HG03196 (cell line): Measurements from ENCODE around the gene DCAF6.

ENCODE experiments used
- ATAC-seq: cut with Tn5 transposase; IDR thresholded peaks from one replicate; pipeline ENCODE4 v1.9.1; 2021; ENCODE audit not compliant: unreplicated experiment

Gene DCAF6

DNA sequence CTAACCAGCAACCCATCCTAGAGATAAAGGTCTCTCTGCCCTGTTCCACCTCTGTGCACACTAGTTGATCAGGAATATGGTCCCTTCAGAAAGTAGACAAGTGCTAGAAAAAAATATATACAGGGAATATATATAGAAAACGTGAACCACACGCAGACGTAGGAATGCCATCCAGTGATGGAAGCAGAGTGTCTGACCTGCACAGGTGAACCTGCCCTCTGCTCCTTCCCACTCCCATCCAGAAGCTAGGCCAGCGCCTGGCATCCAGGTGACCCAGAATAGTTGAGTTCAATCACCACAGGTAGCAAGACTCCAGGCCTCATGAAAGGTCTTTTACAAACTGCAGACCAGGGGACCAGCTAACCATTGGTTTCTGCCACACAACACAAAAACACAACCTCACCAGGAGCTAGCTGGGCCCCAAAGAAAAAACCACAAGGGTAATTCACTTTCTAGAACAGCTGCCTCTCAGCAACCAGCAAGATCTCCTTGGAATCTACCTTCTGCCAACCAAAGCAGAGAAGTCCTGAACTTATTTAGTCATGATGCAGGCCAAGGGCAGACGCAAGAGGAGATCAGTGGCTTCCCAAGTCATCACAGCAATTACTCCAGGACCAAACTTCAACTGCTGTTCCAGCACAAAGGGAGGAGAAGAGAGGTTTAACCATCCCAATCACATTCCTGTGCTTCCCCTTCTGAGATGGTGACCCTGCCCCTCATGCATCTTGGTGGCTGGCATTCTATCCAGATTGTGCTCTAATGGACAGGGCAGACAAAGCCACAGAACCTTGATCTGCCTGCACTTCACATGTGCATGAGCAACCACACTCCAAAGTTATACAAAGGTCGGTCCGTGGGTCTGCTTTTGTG lies 147.2 kb downstream of the DCAF6 start:
- no peak for ATAC-seq

DNA sequence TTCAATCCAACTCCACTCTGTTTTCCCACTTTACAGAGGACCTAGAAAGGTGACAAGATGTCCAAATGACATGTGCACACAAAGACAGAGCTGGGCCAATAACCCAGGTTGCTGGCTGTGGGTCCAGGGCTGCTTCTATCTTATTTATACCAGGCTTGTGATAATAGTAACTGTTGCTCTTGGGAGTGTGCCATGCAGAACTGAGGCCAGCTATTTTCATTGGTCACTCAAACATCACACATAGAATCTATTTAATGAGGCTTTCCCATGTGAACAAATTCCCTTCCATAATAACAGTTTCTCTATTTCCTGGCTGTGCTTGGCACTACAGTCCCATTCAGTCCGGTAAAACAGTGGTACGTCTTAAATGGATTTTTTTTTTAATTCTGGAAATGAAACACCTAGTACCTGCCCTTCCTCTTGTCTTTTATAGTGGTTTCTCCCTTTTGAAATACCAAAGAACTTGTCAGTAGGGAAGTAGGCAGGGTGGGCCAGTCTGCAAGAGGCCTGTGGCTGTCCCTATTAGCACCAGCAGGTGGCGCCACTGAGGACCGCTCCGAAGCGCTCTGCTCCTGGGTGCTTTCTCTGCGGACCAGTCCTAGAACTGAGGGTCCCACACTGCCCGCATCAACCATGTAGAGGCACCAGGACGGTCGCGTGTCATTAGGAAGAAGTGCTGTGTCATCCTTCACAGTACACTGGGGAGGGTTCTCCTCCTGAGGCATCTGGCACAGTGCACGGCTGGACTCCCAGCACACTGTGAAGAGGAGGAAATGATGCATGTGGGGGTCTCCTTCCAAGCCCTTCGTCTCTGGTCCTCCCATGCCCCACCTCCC lies 148.1 kb downstream of the DCAF6 start:
- ATAC-seq: peak; percentile 41

DNA sequence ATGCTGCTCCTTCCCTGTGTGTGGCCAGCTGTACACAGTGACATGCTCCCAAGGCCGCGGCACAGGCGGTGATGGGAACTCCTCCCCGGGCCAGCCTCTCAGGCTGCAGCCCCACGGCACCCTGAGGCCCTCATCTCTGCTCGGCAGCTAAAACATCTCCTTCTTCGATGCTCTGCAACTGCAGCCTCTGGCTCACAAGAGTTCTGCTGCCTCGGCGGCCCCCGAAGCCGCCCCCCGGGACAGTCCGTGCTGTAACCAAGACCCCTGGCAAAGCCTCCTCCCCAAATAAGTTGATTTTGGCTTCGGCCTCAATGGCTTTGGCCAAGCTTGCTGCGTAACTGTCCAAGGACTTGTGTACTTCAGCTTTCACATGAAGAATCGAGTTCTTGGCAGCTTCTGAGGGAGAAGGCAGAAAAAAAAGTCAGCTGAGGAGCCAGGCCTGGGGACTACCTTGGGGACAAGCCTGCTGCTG lies 149.0 kb downstream of the DCAF6 start:
- ATAC-seq: no peak

DNA sequence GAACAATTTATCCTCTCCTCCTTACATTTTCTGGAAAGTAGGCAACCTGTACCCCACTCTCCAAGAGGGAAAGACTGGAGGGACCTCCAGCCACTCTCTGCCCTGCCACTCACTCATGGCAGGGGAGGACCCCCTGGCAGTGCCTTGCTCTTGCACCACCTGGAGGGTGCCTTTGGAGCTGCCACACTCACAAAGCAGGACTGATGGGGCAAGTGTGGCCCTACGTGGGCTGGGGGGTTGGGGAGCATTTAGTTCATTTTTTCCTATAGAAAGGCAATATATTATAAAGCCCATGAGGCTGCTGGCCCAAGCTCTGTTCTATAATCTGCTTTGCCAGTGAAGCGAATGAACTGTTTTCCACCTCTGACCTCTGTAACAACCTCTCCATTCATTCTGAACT lies 150.0 kb downstream of the DCAF6 start:
- no peak for ATAC-seq

DNA sequence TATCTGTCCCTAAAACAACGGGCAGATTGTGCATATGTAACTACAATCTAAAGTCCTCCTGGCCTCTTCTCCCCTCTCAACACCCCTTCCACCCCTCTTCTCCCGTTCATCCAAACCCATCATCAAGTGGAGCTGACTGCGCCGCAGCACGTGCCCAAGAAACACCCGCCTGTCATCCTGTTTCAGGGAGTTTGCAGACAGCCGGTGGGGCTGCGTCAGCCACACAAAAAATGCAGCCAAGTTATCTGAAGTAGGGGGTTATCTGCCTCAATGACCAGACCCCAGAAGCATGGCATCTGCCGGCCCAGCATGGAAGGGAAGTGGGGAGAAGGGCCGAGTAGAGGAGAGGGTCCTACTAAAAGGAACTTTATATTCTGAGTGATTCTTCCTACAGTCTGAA lies 151.2 kb downstream of the DCAF6 start:
- no peak for ATAC-seq

DNA sequence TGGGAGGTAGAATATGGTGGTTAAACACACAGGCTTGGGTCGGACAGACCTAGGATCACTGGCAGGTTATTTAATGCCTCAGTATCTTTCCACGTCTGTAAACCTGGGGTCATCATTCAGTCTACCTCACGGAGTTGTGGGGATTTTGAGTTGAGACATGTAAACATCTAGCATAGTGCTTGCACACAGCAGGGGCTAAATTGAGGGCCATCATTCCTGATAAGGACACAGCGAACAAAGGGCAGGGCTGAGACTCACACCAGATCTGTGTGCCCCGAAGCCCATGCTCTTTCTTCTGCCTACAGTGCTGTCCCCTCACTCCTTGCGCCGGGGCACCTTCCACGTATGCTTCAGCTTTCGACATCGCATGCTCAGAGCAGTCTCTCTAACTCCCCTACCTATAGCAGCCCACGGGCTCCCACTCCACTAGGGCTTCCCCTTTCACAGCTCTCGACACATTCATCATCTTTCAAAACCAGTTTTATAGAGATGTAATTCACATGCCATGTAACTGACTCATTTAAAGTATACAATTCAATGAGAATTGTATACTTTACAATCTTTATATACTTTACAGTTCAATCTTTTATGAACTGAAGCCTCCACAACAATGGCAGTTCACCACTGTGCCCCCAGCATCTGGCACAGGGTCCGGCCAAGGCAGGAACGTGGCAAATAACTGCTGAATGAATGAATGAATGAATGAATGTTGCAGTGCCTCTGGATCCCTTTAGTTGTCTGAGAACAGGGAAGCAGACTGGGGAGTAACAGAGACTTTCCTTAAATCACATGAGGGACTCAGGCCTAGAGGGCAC lies 152.2 kb downstream of the DCAF6 start:
- no peak for ATAC-seq

DNA sequence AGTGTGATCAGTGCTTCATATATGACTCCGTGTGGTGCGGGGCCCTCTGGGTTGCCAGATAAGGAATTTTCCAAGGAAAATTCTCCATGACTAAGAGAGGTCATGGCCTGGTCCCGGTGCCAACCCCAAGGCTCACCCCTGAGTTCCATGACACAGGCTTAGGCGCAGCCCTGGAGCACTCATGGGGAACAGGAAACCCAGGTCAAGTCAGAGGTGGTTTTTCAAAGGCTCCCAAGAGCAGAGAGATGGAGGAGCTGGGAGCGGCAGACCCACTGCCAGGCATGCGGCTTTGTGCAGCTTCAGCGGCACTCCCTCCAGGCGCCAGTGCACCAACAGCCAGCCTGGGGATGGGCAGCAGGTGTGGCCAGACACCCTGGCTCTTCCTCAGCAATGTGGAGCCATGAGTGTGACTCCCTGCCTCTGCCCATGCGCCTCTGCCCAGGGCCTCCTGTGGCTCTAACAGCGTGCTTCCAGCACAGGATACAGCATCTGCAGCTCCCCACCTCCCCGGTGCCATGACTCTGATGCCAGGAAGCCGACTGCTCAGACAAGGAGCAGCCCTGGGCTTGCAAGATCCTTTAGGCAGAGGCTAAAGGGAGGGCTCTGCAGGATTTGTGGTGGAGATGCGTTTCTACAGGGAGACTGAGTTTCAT lies 153.0 kb downstream of the DCAF6 start:
- no peak for ATAC-seq

DNA sequence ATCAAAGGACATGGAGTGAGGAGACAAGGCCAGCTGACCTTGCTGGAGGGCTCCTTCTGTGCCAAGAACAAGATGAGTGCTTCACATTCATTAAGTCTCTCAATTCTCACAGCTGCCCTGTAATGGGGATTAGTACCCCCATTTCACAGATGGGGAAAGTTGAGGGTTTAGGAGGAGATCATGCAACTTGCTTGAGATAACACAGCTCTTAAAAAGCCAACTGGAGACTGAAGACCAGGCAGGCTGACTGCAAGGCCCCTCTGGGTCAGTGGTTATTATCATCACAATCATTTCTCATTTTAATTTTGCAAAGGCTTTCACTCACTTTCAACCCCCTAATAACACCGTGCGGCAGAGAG lies 153.5 kb downstream of the DCAF6 start:
- ATAC-seq: no peak

DNA sequence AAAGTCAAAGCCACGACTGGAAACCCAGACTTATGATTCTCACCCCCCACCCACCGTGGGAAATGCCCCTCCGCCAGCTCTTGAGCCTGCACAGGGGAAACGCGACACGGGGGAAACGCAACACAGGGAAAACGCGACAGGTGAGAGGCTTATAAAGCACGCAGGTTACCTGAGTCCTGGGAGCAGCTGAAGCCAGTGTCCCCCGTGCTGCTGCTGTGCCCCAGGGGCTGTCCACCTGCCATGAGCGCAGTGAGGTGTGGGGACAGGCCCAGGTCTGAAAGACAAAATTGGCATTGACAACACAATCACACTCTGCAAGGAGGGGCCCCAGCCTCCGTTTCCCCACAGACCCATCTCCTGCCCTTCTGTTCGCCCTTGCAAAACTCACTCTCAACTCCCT lies 153.9 kb downstream of the DCAF6 start:
- no peak for ATAC-seq

DNA sequence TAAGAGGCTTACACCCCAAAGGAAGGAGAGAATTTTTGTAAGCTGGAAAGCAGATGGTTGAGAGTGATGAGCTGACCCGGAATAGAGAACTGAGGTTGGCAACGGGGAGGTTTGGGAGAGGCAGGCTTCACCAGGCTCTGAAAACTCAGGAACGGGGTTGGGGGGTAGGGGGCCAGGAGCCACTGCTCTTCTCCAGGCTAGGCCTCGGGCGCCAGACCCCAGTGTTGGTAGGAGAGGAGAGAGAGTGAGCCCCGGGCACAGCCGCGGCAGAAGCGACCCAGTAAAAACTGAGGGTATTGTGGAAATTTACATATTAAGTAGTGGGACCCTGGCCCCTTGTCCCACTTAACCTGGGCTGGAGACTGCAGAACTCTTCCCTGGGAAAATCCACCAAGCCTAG lies 154.6 kb downstream of the DCAF6 start:
- ATAC-seq: no peak

DNA sequence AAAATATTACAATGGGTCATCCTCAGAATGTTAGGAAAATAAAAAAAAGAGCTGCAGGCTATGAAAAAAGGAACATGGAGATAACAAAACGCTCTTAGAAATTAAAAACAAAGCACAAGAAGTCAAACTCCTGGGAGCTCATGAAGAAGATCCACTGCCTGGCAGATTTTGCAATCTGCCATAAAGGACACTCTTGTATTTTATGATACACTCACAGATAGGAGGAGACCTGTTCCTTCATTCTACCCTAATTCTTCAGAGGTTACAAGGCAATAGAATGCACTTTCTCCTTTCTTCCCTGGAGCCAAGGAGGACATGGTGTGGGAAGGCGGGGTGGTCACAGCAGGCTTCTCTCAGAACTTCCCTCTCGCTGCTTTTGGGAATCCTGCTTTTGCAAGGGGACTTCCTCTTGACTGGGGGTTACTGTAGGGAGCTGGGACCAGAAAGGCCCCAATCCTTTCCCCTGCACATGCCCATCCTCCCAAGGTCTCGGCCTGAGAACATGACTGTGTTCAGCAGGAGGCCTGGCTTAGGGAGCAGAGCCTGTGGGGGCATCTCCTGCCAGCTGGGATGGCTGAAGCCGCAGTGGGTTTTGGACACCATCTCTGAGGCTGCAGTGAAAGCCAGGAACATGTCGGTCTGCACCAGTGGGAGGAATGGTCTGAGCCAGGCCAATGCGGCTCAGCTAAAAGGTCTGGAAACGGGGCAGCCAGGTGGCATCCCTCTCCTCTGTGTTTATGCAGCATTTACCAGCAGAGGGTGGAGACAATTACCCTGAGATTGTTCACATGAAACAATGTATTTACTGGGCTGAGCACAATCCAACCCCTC lies 155.5 kb downstream of the DCAF6 start:
- ATAC-seq: no peak

DNA sequence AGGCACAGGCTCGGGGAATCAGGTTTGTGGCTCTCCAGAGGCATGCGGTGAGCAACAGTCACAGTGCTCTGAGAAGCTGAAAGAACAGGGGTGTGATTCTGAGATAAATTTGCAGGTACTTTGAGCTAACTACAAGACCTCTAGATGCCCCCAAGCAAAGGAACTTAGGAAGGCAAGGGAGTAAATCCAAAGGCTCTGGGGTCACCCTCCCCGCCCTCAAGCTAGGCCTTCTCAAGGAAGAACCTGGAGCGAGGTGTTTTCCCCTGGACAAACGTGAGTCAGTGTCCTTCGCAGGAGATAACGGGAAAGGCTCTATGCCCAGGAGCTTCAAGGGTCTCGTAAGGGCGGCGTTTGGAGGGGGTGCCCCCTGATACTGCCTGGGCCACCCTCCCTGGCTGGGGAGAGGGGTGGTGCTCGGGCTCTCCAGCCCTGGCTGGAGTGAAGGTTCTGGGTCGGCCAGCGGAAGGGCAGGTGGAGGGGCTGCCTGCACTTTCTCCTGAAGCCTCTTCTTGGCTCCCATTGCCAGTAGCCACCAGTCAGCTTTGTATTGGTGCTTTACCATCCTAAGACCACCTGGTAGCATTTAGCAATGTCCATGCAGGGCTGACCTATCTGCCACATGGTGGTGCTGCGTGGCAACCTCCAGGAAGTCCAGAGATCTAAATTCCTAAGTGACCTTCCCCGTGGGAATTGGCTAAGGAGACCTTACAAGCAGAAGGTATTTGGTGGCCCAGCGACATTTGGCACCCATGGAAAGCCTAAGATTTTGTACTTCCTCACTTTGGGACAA lies 156.3 kb downstream of the DCAF6 start:
- no peak for ATAC-seq

DNA sequence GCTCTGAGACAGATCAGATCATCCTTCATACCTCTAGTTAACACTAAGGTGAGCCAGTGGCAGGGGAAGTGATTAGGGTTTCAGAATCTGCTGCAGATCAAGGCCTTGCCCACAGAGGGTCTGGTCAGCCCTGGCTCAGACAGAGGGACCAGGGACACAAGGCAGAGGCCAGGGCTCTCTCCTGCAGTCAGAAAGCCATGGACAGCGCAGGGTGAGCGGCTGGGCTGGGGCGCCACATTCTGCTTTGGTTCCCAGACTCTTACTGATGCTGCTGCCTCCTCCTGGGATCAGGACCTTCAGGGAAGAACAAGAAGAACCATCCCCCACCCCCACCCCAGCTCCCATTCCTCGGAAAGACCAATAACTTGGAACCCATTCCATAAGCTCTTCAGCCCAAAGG lies 157.1 kb downstream of the DCAF6 start:
- ATAC-seq: no peak

DNA sequence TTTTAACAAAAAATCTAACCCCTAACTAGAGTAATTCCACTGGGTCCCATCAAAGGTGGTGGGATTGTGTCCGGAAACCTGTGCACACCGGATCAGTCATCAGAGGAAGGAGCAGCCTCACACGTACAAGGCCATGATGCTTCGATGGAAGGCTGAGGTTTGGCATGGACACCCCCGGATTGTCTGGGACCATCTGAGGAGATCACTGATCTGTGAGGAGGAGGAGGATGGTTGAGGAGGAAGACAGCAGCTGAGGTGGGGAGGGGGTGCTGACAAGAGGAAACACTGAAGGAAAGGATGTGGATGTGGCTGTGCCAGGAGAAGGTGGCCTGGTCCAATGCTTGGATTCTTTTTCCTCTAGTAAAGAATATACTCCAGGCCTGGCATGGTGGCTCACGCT lies 159.0 kb downstream of the DCAF6 start:
- no peak for ATAC-seq

DNA sequence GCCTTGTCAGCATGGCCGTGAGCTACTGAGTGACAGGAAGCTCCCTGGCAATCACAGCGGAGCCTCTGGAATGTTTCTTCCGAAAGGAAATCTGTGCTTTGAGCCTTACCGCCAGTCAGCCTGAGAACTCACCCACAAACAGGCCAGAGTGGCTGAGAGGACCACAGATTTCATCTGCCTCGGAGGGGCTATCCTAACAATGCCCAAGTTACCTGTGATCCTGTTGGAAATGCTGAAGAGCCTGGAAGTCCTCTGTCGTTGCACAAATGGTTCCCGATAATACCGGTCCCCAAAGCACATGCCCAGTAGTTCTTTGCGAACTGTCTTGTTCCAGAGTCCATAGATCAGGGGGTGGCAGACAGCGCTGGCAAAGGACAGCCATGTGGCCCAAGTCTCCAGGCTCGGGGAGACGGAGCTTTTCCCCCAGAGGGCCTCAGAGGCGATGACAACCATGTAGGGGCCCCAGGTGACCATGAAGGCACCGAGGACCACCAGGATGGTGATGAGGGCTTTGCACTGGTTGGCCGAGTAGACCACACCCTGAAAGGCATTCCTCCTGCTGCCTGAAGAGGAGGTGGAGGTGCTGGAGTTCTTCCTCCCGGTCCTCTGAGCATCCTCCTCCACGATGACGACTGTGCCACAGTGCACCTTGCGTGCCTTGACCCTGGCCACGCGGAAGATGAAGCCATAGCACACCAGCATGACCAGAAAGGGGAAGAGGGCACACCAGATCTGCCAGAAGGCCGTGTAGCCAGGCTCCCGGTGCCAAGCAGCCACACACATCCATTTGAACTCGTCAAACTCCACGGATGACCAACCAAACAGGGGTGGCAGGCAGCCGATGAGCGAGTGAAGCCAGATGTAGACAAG lies 160.0 kb downstream of the DCAF6 start:
- ATAC-seq: no peak

DNA sequence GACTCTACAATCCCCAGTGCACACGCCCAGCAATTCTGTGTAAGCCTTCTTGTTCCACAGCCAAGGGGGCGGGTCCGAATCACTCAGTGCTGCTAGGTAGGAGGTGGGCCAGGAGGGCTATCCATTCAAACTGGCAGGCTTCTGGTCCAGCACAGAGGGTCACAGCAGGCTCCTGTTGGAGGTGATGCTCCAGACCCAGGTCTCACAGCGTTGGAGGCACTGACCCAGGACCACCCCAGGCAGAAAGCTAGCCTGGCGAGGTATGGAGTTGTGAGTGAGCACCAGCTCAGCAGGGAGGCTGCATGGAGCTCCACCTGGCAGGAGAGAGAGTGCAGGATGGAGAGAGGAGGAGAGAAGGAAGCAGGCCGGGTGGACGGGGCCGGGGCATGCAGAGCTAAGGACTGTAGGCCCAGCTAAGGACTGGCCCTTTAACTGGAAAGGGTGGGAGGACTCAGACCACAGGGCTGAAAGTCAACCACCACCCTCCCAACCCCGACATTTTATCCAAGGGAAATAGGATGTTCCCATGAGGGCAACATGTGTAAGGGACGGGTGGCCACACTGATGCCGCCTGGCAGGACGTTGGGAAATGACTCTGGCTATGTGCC lies 161.5 kb downstream of the DCAF6 start:
- no peak for ATAC-seq

DNA sequence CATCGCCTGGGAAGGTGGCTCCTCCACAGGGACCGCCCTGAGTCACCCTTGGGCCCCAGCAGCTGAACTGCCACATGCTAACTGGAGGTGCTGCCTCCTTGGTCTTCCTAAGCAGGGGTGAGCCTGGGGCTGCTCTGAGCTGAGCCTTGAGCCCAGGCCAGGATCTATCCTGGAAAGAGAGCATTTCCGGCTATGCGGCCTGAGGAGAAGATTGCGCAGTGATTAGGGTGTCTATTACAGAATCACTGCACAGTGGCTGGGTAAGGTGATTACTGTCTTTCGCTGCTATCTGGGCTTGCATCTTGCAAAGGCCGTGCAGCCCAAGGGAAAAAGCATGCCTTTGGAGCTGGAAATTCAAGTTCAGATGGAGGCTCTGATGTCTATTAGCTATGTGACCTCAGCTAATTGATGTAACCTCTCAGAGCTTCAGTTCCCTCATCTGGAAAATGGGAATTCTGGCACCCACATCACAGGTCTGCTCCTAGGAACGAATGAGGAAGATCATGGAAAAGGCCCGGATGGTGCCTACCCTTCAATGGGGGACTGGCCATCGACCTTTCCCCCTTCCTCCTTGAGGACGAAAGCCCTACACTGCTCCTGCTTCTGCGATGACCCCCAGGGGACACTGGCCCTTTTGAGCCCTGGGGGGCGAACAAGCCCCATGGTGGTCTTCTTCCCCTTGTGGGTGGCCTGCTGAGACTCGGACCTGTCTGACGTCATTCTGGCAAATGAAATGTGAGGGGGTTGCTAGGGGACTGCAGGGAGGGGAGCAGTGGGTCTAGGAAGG lies 162.2 kb downstream of the DCAF6 start:
- no peak for ATAC-seq
